Measurements from ENCODE around the gene EGLN3. TPM values are rescaled to one million over a fixed set of nuclear protein-coding genes. Genes with fewer than 3 reads are reported as not detected.

EGLN3 gene
- total RNA-seq, 1 experiment from 2014 or later: 20.0 TPM

DNA sequence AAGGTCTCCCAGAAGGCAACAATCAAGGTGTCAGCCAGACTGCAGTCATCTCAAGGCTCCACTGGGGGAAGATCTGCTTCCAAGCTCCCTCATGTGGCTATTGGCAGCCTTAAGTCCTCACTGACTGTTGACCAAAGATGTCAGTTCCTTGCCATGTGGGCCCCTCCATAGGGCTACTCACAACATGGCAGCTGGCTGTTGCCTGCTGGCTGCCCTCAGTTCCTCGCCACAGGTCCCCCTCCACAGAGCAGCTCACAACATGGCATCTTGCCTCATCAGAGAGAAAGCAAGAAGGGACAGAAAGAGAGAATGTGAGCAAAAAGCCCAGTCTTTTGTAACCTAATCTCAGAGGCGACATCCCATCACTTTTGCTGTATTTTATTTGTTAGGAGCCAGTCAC, 34.4 kb upstream of the EGLN3 start (continued):
- TF ChIP-seq, protein P1, sequence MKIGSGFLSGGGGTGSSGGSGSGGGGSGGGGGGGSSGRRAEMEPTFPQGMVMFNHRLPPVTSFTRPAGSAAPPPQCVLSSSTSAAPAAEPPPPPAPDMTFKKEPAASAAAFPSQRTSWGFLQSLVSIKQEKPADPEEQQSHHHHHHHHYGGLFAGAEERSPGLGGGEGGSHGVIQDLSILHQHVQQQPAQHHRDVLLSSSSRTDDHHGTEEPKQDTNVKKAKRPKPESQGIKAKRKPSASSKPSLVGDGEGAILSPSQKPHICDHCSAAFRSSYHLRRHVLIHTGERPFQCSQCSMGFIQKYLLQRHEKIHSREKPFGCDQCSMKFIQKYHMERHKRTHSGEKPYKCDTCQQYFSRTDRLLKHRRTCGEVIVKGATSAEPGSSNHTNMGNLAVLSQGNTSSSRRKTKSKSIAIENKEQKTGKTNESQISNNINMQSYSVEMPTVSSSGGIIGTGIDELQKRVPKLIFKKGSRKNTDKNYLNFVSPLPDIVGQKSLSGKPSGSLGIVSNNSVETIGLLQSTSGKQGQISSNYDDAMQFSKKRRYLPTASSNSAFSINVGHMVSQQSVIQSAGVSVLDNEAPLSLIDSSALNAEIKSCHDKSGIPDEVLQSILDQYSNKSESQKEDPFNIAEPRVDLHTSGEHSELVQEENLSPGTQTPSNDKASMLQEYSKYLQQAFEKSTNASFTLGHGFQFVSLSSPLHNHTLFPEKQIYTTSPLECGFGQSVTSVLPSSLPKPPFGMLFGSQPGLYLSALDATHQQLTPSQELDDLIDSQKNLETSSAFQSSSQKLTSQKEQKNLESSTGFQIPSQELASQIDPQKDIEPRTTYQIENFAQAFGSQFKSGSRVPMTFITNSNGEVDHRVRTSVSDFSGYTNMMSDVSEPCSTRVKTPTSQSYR (CRISPR knock-in tag; IDR thresholded peaks at IDR 0.05): no peak
- TF ChIP-seq NFE2L1 (CRISPR knock-in tag; IDR thresholded peaks at IDR 0.05) (no peak), RORB (CRISPR knock-in tag; IDR thresholded peaks at IDR 0.05) (no peak), ZNF138 (CRISPR knock-in tag; conservative IDR thresholded peaks at IDR 0.05) (no peak), FOXJ3 (CRISPR knock-in tag; IDR thresholded peaks at IDR 0.05; ENCODE audit: borderline replicate concordance) (no peak), ESRRA (CRISPR knock-in tag; IDR thresholded peaks at IDR 0.05; ENCODE audit: borderline replicate concordance) (no peak), RELA (CRISPR knock-in tag; IDR thresholded peaks at IDR 0.05; ENCODE audit: borderline replicate concordance) (no peak), CBFB (CRISPR knock-in tag; IDR thresholded peaks at IDR 0.05; ENCODE audit: low read depth) (no peak)
- TF ChIP-seq, protein P2, sequence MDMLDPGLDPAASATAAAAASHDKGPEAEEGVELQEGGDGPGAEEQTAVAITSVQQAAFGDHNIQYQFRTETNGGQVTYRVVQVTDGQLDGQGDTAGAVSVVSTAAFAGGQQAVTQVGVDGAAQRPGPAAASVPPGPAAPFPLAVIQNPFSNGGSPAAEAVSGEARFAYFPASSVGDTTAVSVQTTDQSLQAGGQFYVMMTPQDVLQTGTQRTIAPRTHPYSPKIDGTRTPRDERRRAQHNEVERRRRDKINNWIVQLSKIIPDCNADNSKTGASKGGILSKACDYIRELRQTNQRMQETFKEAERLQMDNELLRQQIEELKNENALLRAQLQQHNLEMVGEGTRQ (CRISPR knock-in tag; IDR thresholded peaks at IDR 0.05): no peak
- TF ChIP-seq, protein P3, sequence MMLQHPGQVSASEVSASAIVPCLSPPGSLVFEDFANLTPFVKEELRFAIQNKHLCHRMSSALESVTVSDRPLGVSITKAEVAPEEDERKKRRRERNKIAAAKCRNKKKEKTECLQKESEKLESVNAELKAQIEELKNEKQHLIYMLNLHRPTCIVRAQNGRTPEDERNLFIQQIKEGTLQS (CRISPR knock-in tag; conservative IDR thresholded peaks at IDR 0.05): no peak
- TF ChIP-seq, protein P4, sequence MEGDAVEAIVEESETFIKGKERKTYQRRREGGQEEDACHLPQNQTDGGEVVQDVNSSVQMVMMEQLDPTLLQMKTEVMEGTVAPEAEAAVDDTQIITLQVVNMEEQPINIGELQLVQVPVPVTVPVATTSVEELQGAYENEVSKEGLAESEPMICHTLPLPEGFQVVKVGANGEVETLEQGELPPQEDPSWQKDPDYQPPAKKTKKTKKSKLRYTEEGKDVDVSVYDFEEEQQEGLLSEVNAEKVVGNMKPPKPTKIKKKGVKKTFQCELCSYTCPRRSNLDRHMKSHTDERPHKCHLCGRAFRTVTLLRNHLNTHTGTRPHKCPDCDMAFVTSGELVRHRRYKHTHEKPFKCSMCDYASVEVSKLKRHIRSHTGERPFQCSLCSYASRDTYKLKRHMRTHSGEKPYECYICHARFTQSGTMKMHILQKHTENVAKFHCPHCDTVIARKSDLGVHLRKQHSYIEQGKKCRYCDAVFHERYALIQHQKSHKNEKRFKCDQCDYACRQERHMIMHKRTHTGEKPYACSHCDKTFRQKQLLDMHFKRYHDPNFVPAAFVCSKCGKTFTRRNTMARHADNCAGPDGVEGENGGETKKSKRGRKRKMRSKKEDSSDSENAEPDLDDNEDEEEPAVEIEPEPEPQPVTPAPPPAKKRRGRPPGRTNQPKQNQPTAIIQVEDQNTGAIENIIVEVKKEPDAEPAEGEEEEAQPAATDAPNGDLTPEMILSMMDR (IDR thresholded peaks at IDR 0.05): no peak
- TF ChIP-seq, protein P5, sequence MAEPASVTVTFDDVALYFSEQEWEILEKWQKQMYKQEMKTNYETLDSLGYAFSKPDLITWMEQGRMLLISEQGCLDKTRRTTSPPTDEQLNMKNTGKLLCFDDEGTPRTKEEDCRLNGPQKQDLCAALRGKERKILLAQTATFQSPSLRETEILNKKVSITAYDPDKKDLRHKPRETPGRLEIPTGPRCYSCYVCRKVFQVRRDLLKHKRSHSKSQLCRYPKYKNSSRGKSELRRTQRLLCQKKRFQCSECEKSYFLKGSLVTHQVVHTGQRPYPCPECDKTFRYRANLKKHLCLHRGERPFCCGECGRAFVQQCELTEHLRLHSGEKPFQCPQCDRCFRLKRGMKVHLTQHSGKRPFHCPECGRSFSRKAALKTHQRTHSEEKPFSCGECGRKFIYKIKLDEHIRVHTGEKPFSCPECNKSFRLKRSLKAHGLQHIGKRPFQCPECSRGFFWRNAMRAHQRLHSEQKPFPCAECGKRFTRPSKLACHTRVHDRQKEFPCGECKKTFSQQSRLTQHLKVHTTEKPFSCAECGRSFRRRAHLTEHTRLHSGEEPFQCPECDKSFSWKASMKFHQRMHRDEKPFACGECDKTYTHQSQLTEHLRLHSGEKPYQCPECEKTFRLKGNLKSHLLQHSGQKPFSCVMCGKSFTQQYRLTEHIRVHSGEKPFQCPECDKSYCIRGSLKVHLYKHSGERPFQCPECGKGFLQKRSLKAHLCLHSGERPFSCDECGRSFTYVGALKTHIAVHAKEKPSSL (CRISPR knock-in tag; conservative IDR thresholded peaks at IDR 0.05): no peak

DNA sequence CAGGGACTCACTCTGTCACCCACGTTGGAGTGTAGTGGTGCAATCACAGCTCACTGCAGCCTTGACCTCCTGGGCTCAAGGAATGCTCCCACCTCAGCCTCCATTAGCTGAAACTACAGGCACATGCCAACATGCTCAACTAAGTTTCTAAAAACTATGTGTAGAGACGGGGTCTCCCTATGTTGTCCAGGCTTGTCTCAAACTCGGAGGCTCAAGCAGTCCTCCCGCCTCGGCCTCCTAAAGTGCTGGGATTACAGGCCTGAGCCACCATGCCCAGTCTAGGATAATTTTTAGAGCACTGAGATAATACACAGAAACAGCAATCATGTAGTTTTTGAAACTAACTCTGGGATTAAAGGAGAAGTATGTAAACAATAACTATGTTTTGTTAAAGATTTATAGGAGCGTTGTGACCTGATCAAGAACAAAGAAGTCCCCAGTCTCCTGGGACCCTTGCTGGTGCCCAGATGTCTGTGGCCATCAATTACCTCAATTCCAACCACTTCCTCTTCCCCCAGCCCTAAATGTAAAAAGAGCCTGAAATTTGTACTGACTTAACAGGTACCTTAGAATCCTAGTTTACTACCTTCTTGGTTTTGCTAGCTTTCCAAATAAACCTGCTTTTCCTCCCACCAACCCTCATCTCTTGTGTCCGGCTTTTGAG, 28.9 kb upstream of the EGLN3 start:
- peaks cover 2% of the 10 kb centered on the region for H3K36me3 Mint-ChIP-seq
- H3K27ac Mint-ChIP-seq: no peak overlapping the region
- H3K9me3 Mint-ChIP-seq: peaks cover 9% of the 10 kb centered on the region
- no peak for DNase-seq (ENCODE audit: low spot score)
- H3K27me3 Mint-ChIP-seq (ENCODE audit: low read depth): no peaks in the 10 kb centered on the region
- ChIA-PET POLR2A (interaction anchor here (0.6 to 0.7 kb wide), 2 partner anchors 37 to 131 kb away, joined by 4 to 6 read pairs; no protein-coding TSS in a partner anchor), CTCF (interaction anchor here (1.8 kb wide), 1 partner anchor 131 kb away, joined by 5 read pairs; no protein-coding TSS in a partner anchor)
- ATAC-seq: no peak
- no peak overlapping the region for H3K4me3 Mint-ChIP-seq
- H3K4me1 Mint-ChIP-seq: no peaks in the 10 kb centered on the region
- TF ChIP-seq ATF1 (CRISPR knock-in tag; IDR thresholded peaks at IDR 0.05) (no peak), ELF4 (CRISPR knock-in tag; IDR thresholded peaks at IDR 0.05; ENCODE audit: low read depth) (no peak), IRF2 (CRISPR knock-in tag; IDR thresholded peaks at IDR 0.05; ENCODE audit: borderline replicate concordance, low read depth) (no peak), TP53 (CRISPR knock-in tag; IDR thresholded peaks at IDR 0.05) (no peak), RELA (CRISPR knock-in tag; IDR thresholded peaks at IDR 0.05; ENCODE audit: borderline replicate concordance) (no peak), FOXK1 (CRISPR knock-in tag; IDR thresholded peaks at IDR 0.05) (no peak), ZBTB21 (CRISPR knock-in tag; IDR thresholded peaks at IDR 0.05; ENCODE audit: borderline replicate concordance) (no peak), FOXJ3 (CRISPR knock-in tag; IDR thresholded peaks at IDR 0.05; ENCODE audit: borderline replicate concordance) (no peak), TEAD1 (CRISPR knock-in tag; IDR thresholded peaks at IDR 0.05) (no peak), ZNF219 (CRISPR knock-in tag; IDR thresholded peaks at IDR 0.05; ENCODE audit: borderline replicate concordance) (no peak)
- TF ChIP-seq, protein P6, sequence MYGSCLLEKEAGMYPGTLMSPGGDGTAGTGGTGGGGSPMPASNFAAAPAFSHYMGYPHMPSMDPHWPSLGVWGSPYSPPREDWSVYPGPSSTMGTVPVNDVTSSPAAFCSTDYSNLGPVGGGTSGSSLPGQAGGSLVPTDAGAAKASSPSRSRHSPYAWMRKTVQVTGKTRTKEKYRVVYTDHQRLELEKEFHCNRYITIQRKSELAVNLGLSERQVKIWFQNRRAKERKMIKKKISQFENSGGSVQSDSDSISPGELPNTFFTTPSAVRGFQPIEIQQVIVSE (CRISPR knock-in tag; IDR thresholded peaks at IDR 0.05; ENCODE audit: borderline replicate concordance): no peak
- TF ChIP-seq, protein P5 (CRISPR knock-in tag; conservative IDR thresholded peaks at IDR 0.05): no peak
- TF ChIP-seq, protein P7, sequence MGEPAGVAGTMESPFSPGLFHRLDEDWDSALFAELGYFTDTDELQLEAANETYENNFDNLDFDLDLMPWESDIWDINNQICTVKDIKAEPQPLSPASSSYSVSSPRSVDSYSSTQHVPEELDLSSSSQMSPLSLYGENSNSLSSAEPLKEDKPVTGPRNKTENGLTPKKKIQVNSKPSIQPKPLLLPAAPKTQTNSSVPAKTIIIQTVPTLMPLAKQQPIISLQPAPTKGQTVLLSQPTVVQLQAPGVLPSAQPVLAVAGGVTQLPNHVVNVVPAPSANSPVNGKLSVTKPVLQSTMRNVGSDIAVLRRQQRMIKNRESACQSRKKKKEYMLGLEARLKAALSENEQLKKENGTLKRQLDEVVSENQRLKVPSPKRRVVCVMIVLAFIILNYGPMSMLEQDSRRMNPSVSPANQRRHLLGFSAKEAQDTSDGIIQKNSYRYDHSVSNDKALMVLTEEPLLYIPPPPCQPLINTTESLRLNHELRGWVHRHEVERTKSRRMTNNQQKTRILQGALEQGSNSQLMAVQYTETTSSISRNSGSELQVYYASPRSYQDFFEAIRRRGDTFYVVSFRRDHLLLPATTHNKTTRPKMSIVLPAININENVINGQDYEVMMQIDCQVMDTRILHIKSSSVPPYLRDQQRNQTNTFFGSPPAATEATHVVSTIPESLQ (CRISPR knock-in tag; IDR thresholded peaks at IDR 0.05): no peak
